GM12875 (cell line): ENCODE data around the gene LHX1.

Experiments used
- H3K4me3 ChIP-seq: one replicate; pipeline ENCODE4 v1.5.1; 2011; ENCODE audit warnings: low read depth, low read length, control low read depth
- TF ChIP-seq, protein P1 (sequence below): IDR thresholded peaks from 2 replicates; pipeline ENCODE4 v1.5.1; 2011; ENCODE audit warnings: low read depth, mild to moderate bottlenecking, control low read depth, inconsistent platforms, low read length, moderate library complexity, borderline replicate concordance; ENCODE audit not compliant: insufficient read depth

LHX1 gene

DNA sequence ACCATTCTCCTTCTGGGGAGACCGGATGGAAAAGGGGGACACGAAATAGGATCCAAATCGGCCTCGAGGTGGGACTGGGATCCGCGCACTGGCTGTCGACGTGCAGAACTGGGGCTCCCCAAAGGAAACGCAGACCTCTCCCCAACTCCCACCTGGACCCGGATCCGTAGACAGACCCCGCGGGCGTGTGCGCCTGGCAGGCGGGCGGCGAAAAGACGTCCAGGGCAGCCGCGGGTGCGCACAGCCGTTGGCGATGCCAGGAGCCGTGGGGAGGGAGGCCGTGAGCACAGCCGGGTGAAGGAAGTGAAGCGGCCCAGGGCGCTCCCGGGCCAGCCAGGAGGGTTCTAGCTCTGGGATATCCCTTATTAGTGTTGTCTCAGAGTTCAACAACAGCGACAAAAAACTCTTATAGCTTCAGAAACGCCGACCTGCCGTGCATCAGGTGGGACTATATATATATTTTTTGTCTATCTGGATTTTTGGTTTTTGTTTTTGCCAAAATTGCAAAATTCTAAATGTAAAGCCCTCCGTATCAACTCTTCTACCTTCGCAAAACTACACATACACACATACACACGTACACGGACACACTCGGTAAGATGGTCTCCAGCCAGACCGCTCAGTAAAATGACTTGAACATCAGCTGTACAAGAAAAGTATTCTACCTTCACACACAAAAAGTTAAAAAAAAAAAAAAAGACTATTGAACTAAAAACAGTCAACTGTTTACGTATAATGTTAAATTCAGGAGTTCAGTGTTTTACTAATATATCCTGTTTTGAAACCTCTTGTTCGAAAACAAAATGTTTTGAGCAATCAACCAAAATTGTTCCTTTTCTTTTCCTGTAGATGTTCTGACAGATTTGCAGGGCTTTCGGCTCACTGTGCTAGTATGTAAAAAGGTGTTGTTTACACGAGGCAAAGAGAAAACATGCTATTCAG, 6.2 kb downstream of the LHX1 start:
- no peak overlapping the region for H3K4me3 ChIP-seq
- TF ChIP-seq, protein P1, sequence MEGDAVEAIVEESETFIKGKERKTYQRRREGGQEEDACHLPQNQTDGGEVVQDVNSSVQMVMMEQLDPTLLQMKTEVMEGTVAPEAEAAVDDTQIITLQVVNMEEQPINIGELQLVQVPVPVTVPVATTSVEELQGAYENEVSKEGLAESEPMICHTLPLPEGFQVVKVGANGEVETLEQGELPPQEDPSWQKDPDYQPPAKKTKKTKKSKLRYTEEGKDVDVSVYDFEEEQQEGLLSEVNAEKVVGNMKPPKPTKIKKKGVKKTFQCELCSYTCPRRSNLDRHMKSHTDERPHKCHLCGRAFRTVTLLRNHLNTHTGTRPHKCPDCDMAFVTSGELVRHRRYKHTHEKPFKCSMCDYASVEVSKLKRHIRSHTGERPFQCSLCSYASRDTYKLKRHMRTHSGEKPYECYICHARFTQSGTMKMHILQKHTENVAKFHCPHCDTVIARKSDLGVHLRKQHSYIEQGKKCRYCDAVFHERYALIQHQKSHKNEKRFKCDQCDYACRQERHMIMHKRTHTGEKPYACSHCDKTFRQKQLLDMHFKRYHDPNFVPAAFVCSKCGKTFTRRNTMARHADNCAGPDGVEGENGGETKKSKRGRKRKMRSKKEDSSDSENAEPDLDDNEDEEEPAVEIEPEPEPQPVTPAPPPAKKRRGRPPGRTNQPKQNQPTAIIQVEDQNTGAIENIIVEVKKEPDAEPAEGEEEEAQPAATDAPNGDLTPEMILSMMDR, result no peak

DNA sequence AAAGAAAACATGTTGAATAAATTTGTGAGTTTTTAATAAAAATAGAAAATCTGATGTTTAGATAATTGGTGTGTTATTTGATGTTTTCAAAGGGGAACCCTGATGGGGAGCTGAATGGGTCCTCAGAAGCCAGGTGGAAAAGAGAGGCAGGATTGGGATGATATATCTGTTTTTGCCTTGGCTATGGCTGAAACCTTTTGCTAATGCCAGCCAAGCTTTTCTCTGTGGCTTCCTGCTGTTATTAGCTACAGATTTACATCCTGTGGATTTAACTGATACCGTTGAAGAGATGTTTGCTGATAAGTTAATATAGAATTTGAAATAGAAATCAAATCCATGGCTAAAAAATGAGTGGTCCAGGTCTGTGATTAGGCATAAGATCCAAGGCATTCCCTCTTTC, 7.3 kb downstream of the LHX1 start:
- TF ChIP-seq, protein P1, result no peak
- no peak overlapping the region for H3K4me3 ChIP-seq

GRCh38 chr17:36945140-36945539, 7.9 kb downstream of the LHX1 start:
- TF ChIP-seq, protein P1, result no peak
- H3K4me3 ChIP-seq, result no peak overlapping the region

GRCh38 chr17:36945959-36946725, 8.9 kb downstream of the LHX1 start:
- TF ChIP-seq, protein P1, result no peak
- no peak overlapping the region for H3K4me3 ChIP-seq

- no peak overlapping the region for H3K4me3 ChIP-seq
- TF ChIP-seq, protein P1, result no peak
These were observed 9.4 kb downstream of the LHX1 start for GRCh38 chr17:36946726-36947091.

GRCh38 chr17:36947922-36948716, 10.8 kb downstream of the LHX1 start:
- TF ChIP-seq, protein P1, result no peak
- peak overlapping the region; percentile 96 for H3K4me3 ChIP-seq
